Measurements from ENCODE around the gene MYLK. TPM values are rescaled to one million over a fixed set of nuclear protein-coding genes. Genes with fewer than 3 reads are reported as not detected.

The MYLK gene
- total RNA-seq, 1 donor from 2014 or later, result 51.1 TPM

- intact Hi-C loops (cut with DNase I), result no loop called here
- ATAC-seq (peak; percentile 75), DNase-seq (ENCODE audit: low spot score) (no peak)
Measured at GRCh38 chr3:123571264-123571972, 312.7 kb downstream of the MYLK start.

- intact Hi-C loops (cut with DNase I), result no loop called here
- ATAC-seq (no peak), DNase-seq (ENCODE audit: low spot score) (no peak)
Measured at GRCh38 chr3:123568875-123569274, 315.3 kb downstream of the MYLK start.

GRCh38 chr3:123568034-123568433 lies 316.1 kb downstream of the MYLK start:
- no peak for DNase-seq (ENCODE audit: low spot score)
- ATAC-seq, result no peak
- intact Hi-C loops (cut with DNase I), result no loop called here

GRCh38 chr3:123564056-123564455 lies 320.1 kb downstream of the MYLK start:
- no peak for ATAC-seq
- intact Hi-C loops (cut with DNase I), result no loop called here
- DNase-seq (ENCODE audit: low spot score), result no peak

GRCh38 chr3:123562547-123562946 lies 321.6 kb downstream of the MYLK start:
- intact Hi-C loops (cut with DNase I), result no loop called here
- no peak for ATAC-seq
- DNase-seq (ENCODE audit: low spot score), result no peak

DNA sequence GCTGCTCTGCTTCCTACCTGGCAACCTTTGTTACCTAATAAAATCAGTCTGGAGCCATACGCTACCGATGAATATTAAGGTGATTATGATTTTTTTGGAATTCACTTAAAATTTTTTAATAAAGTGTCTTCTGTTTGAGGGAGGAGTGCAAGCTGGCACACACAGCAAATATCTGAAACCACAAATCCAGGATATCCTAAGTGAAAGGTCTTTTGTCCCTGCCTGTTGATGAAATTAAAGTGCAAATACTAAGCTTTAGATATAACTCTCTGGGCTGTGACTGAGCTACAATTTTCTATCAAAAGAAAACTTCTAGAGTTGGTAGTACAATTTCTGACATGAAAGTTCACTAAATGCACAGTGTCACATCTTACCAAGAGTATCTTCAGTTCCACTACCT lies 322.9 kb downstream of the MYLK start:
- ATAC-seq, result no peak
- DNase-seq (ENCODE audit: low spot score), result no peak
- intact Hi-C loops (cut with DNase I), result no loop called here

Other genes starting within 250 kb of the MYLK start
- gene CCDC14, start 76.9 kb upstream of the MYLK start, total RNA-seq, result 34.9 TPM
- not detected for gene ROPN1, start 107.8 kb upstream of the MYLK start, total RNA-seq
- gene KALRN, start 149.0 kb upstream of the MYLK start, total RNA-seq, result 27.1 TPM

All from sciatic nerve (tissue), 2 donors.